GM19467 (cell line): ENCODE results near the gene RPL10A.
"Not testable (repeated sequence)": the region's sequence is repeated elsewhere in the genome, so short reads cannot be mapped to it uniquely, and the experiment has no call there.

ENCODE experiments used
- ATAC-seq: cut with Tn5 transposase; IDR thresholded peaks from one replicate; pipeline ENCODE4 v1.9.1; 2021; ENCODE audit warnings: mild to moderate bottlenecking, moderate library complexity; ENCODE audit not compliant: unreplicated experiment

RPL10A gene

DNA sequence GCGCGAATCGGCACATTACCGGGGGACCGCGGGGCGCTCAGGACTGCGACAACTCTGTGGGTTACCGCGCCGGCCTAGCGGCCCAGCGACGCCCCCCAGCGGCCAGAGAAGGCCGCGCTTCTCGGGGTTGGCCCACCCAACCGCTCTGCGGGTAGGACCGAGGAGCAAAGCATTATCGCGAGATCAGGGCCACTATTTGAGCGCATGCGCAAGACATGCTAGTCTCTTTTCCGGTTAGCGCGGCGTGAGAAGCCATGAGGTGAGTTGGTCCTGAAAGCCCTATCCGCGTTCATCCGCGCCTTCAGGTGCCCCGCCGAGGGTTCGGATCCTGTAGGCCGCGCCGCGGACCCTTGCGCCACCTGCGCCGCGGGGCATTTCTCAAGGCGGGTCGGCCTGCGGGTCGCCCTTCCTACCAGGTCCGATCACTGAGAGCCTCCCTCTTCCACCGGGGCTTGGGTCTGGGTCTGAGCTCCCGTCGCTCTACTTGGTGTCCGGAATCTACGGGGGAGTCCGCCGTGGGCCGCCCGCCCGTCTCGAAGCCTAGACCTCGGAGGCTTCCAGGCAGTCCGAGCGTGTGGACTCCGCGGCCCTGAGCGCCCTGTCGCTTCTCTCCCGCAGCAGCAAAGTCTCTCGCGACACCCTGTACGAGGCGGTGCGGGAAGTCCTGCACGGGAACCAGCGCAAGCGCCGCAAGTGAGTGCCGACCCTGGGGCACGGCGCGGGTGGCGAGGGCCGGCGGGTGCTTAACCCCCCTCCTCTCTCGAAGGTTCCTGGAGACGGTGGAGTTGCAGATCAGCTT lies at the start of gene RPL10A:
Gene RPL10A (plus strand): TSS at position 221 of the 799 bp plus-strand sequence. CDS start 34 bp downstream, at position 255.
- peak; percentile 82 for ATAC-seq

GRCh38 chr6:35419417-35419816 lies 48.8 kb upstream of the RPL10A start:
- ATAC-seq = no peak

DNA sequence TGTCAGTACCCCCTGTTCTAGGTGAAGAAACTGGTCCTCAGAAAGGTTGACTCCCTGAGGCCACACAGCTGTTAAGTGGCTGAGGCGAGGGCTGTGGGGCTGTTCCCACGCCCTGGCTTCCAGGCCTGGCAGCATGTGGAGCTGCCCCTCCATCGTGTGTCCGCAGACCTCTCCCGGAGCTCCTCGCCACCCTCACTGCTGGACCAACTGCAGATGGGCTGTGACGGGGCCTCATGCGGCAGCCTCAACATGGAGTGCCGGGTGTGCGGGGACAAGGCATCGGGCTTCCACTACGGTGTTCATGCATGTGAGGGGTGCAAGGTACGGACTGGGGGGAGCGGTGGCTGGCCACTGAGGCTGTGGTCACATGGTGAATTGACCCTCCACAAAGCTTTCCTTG lies 48.2 kb upstream of the RPL10A start:
- ATAC-seq = no peak

DNA sequence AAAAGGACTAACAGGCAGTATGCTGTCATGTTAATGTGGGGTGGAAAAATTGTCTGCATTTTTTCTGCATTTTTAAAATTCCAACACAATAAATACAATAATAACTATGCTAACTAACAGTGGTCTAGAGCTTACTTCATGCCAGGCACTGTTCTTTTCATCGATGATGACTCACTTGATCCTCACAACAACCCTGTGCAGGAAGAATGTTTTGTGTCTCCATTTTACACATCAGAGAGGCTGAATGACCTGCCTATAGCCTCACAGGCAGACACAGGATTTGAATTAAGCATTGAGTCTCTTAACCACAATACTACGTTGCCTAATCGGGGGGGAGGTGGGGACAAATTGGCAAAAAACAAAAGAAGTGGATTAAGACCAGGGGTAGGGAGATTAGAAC lies 42.9 kb upstream of the RPL10A start:
- no peak for ATAC-seq

- no peak for ATAC-seq
Observed at GRCh38 chr6:35426074-35426473, 42.1 kb upstream of the RPL10A start.

GRCh38 chr6:35427435-35427834 lies 40.8 kb upstream of the RPL10A start:
- ATAC-seq = no peak

DNA sequence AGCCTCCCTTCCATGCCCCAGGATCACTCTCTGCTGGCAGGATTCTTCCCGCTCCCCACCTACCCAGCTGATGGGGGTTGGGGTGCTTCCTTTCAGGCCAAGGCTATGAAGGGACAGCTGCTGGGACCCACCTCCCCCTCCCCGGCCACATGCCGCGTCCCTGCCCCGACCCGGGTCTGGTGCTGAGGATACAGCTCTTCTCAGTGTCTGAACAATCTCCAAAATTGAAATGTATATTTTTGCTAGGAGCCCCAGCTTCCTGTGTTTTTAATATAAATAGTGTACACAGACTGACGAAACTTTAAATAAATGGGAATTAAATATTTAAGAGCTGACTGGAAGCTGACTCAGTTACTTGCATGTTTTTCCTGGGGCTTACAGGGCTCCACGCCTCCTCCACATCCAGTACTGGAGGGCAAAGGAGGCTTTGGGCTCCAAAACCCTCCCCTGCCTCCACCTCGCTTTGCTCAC lies 40.3 kb upstream of the RPL10A start:
- no peak for ATAC-seq

DNA sequence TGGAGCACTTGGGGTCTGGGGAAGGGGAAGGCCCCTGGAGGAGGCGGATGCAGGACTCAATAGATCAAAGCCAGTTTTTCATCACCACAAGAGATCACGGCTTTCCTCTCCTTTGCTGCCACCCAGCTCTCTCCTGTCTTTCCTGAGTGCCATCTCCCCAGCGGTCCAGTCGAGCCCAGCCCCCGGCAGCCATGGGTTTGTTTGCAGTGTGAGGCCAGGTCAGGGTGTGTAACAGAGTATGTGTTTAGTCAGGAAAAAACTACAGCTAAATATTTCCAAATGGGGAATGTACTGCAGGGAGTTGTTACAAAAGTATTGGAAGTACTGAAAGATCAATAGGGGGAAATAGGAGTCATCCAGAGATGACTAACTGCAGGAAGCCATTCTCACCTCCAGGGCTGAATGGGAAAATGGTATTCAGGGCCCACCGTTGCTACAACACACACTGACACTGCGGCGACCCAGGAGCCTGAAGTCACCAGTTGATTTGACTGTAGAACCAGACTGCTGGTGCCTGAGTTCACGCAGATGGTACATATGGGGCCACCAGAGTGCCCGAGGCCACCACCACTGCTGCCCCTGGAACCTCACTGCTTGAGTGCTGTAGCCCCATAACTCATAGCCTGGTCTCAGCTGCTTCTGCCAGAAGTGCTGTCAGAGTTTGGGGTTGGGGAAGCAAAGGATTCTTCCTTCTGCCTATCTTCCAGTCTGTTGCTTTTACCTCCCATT lies 39.6 kb upstream of the RPL10A start:
- ATAC-seq = no peak

- ATAC-seq = no peak
Observed at GRCh38 chr6:35429463-35429862, 38.7 kb upstream of the RPL10A start.

DNA sequence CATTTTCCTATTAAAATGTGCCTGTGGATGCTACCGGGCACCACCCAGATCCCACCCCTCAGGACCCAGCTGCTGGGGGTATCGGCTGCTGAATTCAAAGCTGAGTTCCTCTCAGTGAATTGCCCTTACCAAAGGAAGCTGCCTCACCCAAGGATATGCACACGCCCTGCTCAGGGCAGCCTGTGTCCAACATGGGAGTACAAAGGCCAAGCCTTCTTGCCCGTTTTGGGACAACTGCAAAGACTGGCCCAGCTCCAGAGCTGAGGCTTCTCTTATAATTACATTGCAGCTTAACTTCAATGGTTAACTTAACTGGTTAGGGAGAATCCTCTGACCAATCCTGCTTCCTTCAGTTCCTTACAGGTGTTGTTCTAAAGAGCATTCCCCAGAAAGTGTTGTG lies 35.9 kb upstream of the RPL10A start:
- no peak for ATAC-seq

DNA sequence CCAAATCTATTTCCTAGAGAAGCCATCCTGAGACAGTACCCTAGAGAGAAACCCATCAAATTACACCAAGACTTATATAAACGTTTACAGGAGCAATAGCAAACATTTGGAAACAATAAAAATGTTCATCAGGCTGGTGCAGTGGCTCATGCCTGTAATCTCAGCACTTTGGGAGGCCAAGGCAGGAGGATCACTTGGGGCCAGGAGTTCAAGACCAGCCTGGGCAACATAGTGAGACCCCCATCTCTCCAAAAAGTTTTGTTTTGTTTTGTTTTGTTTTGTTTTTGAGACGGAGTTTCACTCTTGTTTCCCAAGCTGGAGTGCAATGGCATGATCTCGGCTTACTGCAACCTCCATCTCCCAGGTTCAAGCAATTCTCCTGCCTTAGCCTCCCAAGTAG lies 35.5 kb upstream of the RPL10A start:
- ATAC-seq = not testable (repeated sequence)

GRCh38 chr6:35435074-35435837 lies 32.9 kb upstream of the RPL10A start:
- ATAC-seq = no peak

GRCh38 chr6:35436071-35436857 lies 31.9 kb upstream of the RPL10A start:
- no peak for ATAC-seq

GRCh38 chr6:35438378-35439065 lies 29.7 kb upstream of the RPL10A start:
- ATAC-seq = not testable (repeated sequence)

DNA sequence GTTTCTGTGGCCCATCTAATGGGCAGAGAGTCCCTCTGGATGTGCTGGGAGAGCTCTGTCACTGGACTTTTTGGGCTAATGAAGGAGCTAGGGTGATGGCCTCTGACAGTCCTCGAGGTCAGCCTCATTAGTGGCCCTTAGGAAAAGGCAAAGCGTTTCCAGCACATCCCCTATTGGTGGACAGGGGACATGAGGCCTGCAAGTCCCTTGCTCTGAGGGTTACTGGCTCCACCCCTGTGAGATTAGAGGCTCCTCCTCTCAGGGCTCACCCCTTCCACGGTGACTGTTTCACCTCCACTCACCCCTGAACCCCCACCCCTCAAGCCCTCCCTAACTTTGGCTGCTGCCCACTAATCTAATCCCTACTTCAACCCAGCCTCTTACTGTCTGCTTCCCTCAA lies 28.9 kb upstream of the RPL10A start:
- ATAC-seq = no peak

- no peak for ATAC-seq
Observed at GRCh38 chr6:35441205-35441604, 27.0 kb upstream of the RPL10A start.

DNA sequence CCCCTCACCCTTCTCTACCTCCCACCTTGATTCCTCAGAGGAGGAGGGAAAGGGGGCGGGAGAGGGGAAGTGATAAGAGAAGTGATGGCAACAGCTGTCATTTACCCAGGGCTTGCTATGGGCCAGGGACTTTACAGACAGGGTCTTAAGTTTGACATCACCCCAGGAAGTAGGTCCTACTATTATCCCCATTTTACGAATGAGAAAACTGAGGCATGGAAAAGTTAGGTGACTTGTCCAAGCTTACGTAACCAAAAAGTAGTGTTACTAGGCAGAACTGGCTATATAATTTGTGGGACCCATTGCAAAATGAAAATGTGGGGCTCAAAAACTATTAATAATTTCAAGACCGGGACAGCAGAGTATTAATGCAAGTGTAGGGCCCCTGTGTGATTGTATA lies 26.6 kb upstream of the RPL10A start:
- ATAC-seq = no peak

DNA sequence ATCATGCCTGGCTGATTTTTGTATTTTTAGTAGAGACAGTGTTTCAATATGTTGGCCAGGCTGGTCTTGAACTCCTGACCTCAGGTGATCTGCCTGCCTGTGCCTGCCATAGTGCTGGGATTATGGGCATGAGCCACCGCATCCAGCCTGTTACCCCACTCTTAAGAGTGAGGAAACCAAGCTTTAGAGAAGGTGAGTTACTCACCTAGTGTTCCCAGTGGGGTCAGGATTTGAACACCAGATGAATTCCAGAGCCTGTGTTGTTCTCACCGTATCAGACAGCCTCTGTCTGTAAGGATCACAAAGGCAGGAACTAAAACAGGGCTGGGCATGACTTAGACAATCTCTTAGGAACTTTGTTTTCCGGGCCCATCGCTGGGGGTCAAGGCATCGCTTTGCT lies 25.5 kb upstream of the RPL10A start:
- no peak for ATAC-seq

DNA sequence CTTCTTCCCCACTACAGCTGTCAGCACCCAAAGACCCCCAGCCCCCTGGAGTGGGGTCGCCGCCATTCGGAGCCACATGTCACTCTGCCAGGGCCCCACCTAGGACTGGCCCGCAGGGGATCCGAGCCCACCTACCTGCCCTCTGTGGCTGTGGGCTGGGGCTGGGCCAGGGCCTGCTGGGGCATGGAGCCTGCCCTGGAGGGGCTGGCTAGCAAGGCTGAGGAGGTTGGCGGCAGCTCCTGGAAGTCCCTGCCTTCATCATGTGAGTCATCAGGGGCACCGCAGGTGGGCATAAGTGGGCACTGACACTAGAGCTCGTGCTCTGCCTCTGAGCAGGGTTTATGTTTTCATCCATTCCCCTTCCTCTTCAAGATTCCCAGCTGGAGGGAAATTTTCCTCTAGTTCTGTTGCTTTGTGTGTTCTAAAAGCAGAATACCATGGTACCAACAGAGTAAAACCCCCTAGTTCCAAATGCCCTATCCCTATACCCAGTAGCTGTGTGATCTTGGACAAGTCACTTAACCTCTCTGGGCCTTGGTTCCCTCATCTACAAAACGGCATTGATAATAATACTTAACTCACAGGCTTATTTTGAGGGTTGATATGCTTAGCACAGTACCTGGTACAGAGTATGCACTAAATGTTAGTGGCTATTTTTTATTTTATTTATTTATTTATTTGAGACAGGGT lies 24.7 kb upstream of the RPL10A start:
- no peak for ATAC-seq
